DMS79 (cell line): ENCODE measurements around the gene GOLGA6A.
"Not testable (repeated sequence)": the region's sequence is repeated elsewhere in the genome, so short reads cannot be mapped to it uniquely, and the experiment has no call there.

Source experiments
- DNase-seq: peaks from one replicate; lab custom pipeline; 2025; lab: John Stamatoyannopoulos, UW

GOLGA6A gene

GRCh38 chr15:74052271-74053260 is 29.8 kb downstream of the GOLGA6A start:
- DNase-seq, result not testable (repeated sequence)

GRCh38 chr15:74050556-74051234 is 31.7 kb downstream of the GOLGA6A start:
- DNase-seq, result no peak

GRCh38 chr15:74050127-74050526 is 32.2 kb downstream of the GOLGA6A start:
- DNase-seq, result no peak

- DNase-seq, result no peak
Measured at GRCh38 chr15:74046275-74046674, 36.1 kb downstream of the GOLGA6A start.

GRCh38 chr15:74045636-74046274 is 36.6 kb downstream of the GOLGA6A start:
- no peak for DNase-seq

- no peak for DNase-seq
Measured at GRCh38 chr15:74045184-74045583, 37.2 kb downstream of the GOLGA6A start.

GRCh38 chr15:74044267-74045110 is 37.9 kb downstream of the GOLGA6A start:
- DNase-seq, result no peak

- DNase-seq, result no peak
Measured at GRCh38 chr15:74043425-74044266, 38.7 kb downstream of the GOLGA6A start.

GRCh38 chr15:74042603-74043424 is 39.5 kb downstream of the GOLGA6A start:
- no peak for DNase-seq

GRCh38 chr15:74041777-74042435 is 40.4 kb downstream of the GOLGA6A start:
- no peak for DNase-seq

GRCh38 chr15:74041311-74041756 is 41.0 kb downstream of the GOLGA6A start:
- no peak for DNase-seq

GRCh38 chr15:74040109-74040850 is 42.1 kb downstream of the GOLGA6A start:
- no peak for DNase-seq

GRCh38 chr15:74039656-74040010 is 42.7 kb downstream of the GOLGA6A start:
- DNase-seq, result no peak

- peak; percentile 24 for DNase-seq
Measured at GRCh38 chr15:74038707-74039655, 43.4 kb downstream of the GOLGA6A start.

GRCh38 chr15:74037171-74038117 is 44.9 kb downstream of the GOLGA6A start:
- no peak for DNase-seq
